OCI-LY3 (cell line): ENCODE data around the gene CEP70.
A peak's percentile ranks its signal among the peaks of the same experiment; 100 is the strongest.
"Not testable (repeated sequence)": the region's sequence is repeated elsewhere in the genome, so short reads cannot be mapped to it uniquely, and the experiment has no call there.

Experiments used
- H2AFZ ChIP-seq: fragments of 200-600, 300-600 bp; shearing (Covaris generic); 2 replicates; pipeline ENCODE4 v1.6.0; 2014; ENCODE audit warnings: antibody characterized with exemption, low read depth, low read length
- H3K27ac ChIP-seq: fragments of 200-600, 300-600 bp; sonication (generic); 2 replicates; pipeline ENCODE4 v1.5.1; 2014; ENCODE audit warnings: mild to moderate bottlenecking, low read length, moderate library complexity, mixed read lengths
- H3K27me3 ChIP-seq: fragments of 200-600, 300-600 bp; sonication (generic); 2 replicates; pipeline ENCODE4 v1.6.1; 2014; ENCODE audit warnings: low read depth, low read length, mixed read lengths
- H3K36me3 ChIP-seq: fragments of 200-600, 300-600 bp; sonication (generic); replicated peaks from 2 replicates; pipeline ENCODE3; 2014; ENCODE audit warnings: low read depth, low read length, mixed read lengths
- H3K4me1 ChIP-seq: fragments of 300-600, 200-600 bp; sonication (generic); 2 replicates; pipeline ENCODE4 v1.6.1; 2014; ENCODE audit warnings: low read length, mixed read lengths
- H3K4me2 ChIP-seq: fragments of 200-600, 300-600 bp; sonication (generic); 2 replicates; pipeline ENCODE4 v1.6.1; 2014; ENCODE audit warnings: low read length, mixed read lengths
- H3K4me3 ChIP-seq: fragments of 300-600, 200-600 bp; sonication (generic); 2 replicates; pipeline ENCODE4 v1.5.1; 2014; ENCODE audit warnings: antibody characterized with exemption, mild to moderate bottlenecking, low read length, moderate library complexity
- H3K79me2 ChIP-seq: fragments of 300-600, 200-600 bp; shearing (Covaris generic); 2 replicates; pipeline ENCODE4 v1.6.1; 2014; ENCODE audit warnings: mild to moderate bottlenecking, low read length, mixed read lengths
- H3K9ac ChIP-seq: fragments of 300-600, 200-600 bp; shearing (Covaris generic); 2 replicates; pipeline ENCODE4 v1.6.0; 2014; ENCODE audit warnings: mild to moderate bottlenecking, low read length, moderate library complexity
- H3K9me3 ChIP-seq: fragments of 200-600, 300-600 bp; shearing (Covaris generic); 2 replicates; pipeline ENCODE4 v1.6.1; 2014; ENCODE audit warnings: low read length, mixed read lengths; ENCODE audit not compliant: insufficient read depth
- H4K20me1 ChIP-seq: fragments of 200-600, 300-600 bp; sonication (generic); 2 replicates; pipeline ENCODE4 v1.6.1; 2016; ENCODE audit warnings: low read length, mixed read lengths; ENCODE audit not compliant: insufficient read depth
- EZH2phosphoT487 ChIP-seq: fragments of 200-600 bp; shearing (Covaris generic); IDR thresholded peaks from 2 replicates; pipeline ENCODE4 v1.6.1; 2018; ENCODE audit warnings: antibody characterized with exemption, mixed run types, low read depth
- TF ChIP-seq, protein P1 (sequence below): fragments of 200-600, 300-600 bp; sonication (generic); IDR thresholded peaks from 2 replicates; pipeline ENCODE4 v1.5.1; 2014; ENCODE audit warnings: antibody characterized with exemption, low read length, low read depth

CEP70 gene

DNA sequence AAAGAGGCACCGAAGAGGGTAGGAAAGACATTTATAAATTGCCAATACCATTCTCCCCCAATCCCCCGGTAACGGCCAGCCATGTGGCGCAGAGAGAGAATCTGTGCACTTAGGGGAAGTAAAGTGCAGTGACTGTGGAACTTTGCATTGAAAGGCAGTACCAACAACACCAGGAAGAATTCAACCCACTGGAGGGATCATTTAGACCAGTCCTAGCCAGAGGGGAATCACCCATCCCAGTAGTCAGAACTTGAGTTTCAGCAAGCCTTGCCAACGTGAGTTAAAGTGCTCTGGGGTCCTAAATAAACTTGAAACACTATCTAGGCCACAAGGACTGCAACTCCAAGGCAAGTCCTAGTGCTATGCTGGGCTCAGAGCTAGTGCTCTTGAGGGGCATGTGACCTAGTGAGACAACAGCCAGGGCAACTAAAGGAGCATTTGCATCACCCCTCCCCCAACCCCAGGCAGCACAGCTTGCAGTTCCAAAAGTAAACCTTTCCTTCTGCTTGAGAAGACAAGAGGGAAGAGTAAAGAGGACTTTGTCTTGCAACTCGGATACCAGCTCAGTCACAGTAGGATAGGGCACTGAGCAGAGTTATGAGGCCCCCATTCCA, 15.0 kb downstream of the CEP70 start:
- Histone ChIP-seq H2AFZ (no peak overlapping the region), H3K4me2 (peak overlapping the region; percentile 79), H3K9ac (no peak overlapping the region)

DNA sequence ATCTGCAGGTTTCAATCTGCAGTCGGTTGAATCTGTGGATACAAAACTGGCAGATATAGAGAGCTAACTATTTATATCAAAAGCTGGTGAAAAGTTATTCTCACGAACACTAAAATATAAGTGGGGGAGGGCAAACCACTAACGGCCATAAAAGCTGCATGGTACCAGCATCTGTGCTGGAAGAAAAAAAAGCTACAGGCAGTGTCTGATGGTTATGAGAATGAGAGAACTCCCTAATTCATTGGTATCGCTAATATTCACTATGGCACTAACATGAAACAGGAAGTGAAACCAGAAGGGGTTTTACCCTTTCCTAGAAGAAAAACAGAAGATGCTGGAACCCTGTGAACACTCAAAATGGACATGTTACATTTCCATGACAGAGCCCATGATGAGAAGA, 15.9 kb downstream of the CEP70 start:
- Histone ChIP-seq H3K9ac (no peak overlapping the region), H3K9me3 (no peaks in the 10 kb centered on the region), H3K27me3 (no peaks in the 10 kb centered on the region), H3K27ac (no peak overlapping the region), H3K79me2 (no peaks in the 10 kb centered on the region), H3K36me3 (no peaks in the 10 kb centered on the region), H3K4me1 (peaks cover 26% of the 10 kb centered on the region), H3K4me3 (peak overlapping the region; percentile 50), H4K20me1 (peaks cover 4% of the 10 kb centered on the region; the same call in 1 of the 2 replicates), H2AFZ (no peak overlapping the region), H3K4me2 (peak overlapping the region; percentile 79)
- TF ChIP-seq, protein P1, sequence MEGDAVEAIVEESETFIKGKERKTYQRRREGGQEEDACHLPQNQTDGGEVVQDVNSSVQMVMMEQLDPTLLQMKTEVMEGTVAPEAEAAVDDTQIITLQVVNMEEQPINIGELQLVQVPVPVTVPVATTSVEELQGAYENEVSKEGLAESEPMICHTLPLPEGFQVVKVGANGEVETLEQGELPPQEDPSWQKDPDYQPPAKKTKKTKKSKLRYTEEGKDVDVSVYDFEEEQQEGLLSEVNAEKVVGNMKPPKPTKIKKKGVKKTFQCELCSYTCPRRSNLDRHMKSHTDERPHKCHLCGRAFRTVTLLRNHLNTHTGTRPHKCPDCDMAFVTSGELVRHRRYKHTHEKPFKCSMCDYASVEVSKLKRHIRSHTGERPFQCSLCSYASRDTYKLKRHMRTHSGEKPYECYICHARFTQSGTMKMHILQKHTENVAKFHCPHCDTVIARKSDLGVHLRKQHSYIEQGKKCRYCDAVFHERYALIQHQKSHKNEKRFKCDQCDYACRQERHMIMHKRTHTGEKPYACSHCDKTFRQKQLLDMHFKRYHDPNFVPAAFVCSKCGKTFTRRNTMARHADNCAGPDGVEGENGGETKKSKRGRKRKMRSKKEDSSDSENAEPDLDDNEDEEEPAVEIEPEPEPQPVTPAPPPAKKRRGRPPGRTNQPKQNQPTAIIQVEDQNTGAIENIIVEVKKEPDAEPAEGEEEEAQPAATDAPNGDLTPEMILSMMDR: no peak
- no peak for TF ChIP-seq EZH2phosphoT487

More for the DNA sequence above, 15.0 kb downstream of the CEP70 start:
- no peaks in the 10 kb centered on the region for H3K27me3 ChIP-seq
- TF ChIP-seq, protein P1: no peak
- TF ChIP-seq EZH2phosphoT487: no peak
- no peaks in the 10 kb centered on the region for H3K36me3 ChIP-seq
- peaks cover 31% of the 10 kb centered on the region for H3K4me1 ChIP-seq
- peak overlapping the region; percentile 12; the same call in 1 of the 2 replicates for H3K27ac ChIP-seq
- peak overlapping the region; percentile 36; the same call in 1 of the 2 replicates for H3K4me3 ChIP-seq
- H3K9me3 ChIP-seq: no peaks in the 10 kb centered on the region
- H3K79me2 ChIP-seq: no peaks in the 10 kb centered on the region
- H4K20me1 ChIP-seq: peaks cover 4% of the 10 kb centered on the region; the same call in 1 of the 2 replicates

DNA sequence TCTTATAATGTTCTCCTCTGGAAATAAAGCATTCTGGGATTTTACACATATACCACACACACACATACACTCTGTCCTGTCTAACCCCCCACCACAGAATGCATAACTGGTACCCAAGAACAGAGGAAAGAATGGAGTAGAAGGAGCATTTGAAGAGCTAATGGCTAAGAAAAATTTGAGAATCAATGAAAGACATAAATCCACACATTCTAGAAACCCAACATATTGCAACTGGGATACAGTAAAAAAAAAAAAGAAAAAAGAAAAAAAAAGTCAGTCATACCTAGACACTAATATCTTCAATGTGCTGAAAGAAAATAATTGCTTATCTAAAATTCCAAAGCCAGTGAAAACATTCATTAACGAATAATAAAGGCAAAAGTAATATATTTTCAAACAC, 20.9 kb downstream of the CEP70 start:
- no peaks in the 10 kb centered on the region for H3K27me3 ChIP-seq
- no peak overlapping the region for H2AFZ ChIP-seq
- no peak overlapping the region for H3K27ac ChIP-seq
- peaks cover 4% of the 10 kb centered on the region; the same call in 1 of the 2 replicates for H4K20me1 ChIP-seq
- no peak overlapping the region for H3K9ac ChIP-seq
- H3K36me3 ChIP-seq: no peaks in the 10 kb centered on the region
- H3K4me3 ChIP-seq: no peak overlapping the region
- peaks cover 13% of the 10 kb centered on the region for H3K4me1 ChIP-seq
- no peaks in the 10 kb centered on the region for H3K9me3 ChIP-seq
- TF ChIP-seq EZH2phosphoT487: no peak
- TF ChIP-seq, protein P1: no peak
- no peaks in the 10 kb centered on the region for H3K79me2 ChIP-seq
- no peak overlapping the region for H3K4me2 ChIP-seq

DNA sequence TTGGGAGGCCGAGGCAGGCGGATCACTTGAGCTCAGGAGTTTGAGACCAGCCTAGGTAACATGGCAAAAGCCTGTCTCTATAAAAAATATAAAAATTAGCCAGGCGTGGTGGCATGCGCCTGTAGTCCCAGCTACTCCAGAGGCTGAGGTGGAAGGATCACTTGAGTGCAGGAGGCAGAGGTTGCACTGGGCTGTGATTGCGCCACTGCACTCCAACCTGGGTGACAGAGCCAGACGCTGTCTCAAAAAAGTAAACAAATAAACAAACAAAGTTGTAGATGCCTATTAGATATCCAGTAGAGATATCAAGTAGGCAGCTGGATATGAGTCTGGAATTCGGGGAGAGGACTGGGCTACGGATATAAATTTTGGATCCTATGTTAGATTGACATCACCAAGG, 24.4 kb downstream of the CEP70 start:
- not testable (repeated sequence) for H2AFZ ChIP-seq, H3K4me1 ChIP-seq, H3K9ac ChIP-seq, H3K4me2 ChIP-seq, H3K4me3 ChIP-seq, H3K27ac ChIP-seq, H3K9me3 ChIP-seq, H3K27me3 ChIP-seq, H3K79me2 ChIP-seq, H3K36me3 ChIP-seq, H4K20me1 ChIP-seq
